ENCODE measurements around the gene CADM3. TPM values are rescaled to one million over a fixed set of nuclear protein-coding genes. Genes with fewer than 3 reads are reported as not detected.

CADM3 gene
- total RNA-seq, 1 experiment from 2014 or later = not detected

GRCh38 chr1:159142391-159142663 lies 29.1 kb upstream of the CADM3 start:
- no peak overlapping the region for H3K27ac Mint-ChIP-seq (ENCODE audit: unreplicated experiment)
- Histone ChIP-seq H3K4me1 (no peaks in the 10 kb centered on the region), H3K36me3 (ENCODE audit: control insufficient read depth, insufficient read depth, low read length) (no peaks in the 10 kb centered on the region), H3K9me3 (no peaks in the 10 kb centered on the region), H3K27me3 (replicated peaks; ENCODE audit: control insufficient read depth, insufficient read depth, low read length) (no peaks in the 10 kb centered on the region; the same call in 1 of the 2 replicates), H3K4me3 (ENCODE audit: low read depth, low read length) (no peak overlapping the region)
- no peak for TF ChIP-seq CTCF (IDR thresholded peaks at IDR 0.05; ENCODE audit: insufficient read depth in 1 of 2, low read depth in 1 of 2, low read length in 1 of 2, severe bottlenecking in 1 of 2, unreplicated experiment in 1 of 2)
- no peak overlapping the region for H3K4me3 Mint-ChIP-seq (ENCODE audit: unreplicated experiment)
- POLR2A ChIA-PET = no interaction called here
- H3K27me3 Mint-ChIP-seq (ENCODE audit: insufficient read depth, unreplicated experiment) = peaks cover 9% of the 10 kb centered on the region
- intact Hi-C loops (cut with micrococcal nuclease; ENCODE audit: unreplicated experiment) = no loop called here
- CTCF ChIA-PET = interaction anchor here (0.6 kb wide), 1 partner anchor 56 kb away, joined by 3 read pairs; no protein-coding TSS in a partner anchor
- DNase-seq = no peak
- no peaks in the 10 kb centered on the region for H3K36me3 Mint-ChIP-seq (ENCODE audit: insufficient read depth, unreplicated experiment)
- BruUV-seq (replicated peaks) = no TSS peak
- H3K4me1 Mint-ChIP-seq (ENCODE audit: low read depth, unreplicated experiment) = no peaks in the 10 kb centered on the region
- no peaks in the 10 kb centered on the region for H3K9me3 Mint-ChIP-seq (ENCODE audit: unreplicated experiment)

GRCh38 chr1:159142726-159143510 lies 28.5 kb upstream of the CADM3 start:
- H3K4me3 ChIP-seq (ENCODE audit: low read depth, low read length) = no peak overlapping the region
- no peak overlapping the region for H3K27ac Mint-ChIP-seq (ENCODE audit: unreplicated experiment)
- no peaks in the 10 kb centered on the region for H3K9me3 Mint-ChIP-seq (ENCODE audit: unreplicated experiment)
- intact Hi-C loops (cut with micrococcal nuclease; ENCODE audit: unreplicated experiment) = no loop called here
- H3K4me1 ChIP-seq = no peaks in the 10 kb centered on the region
- DNase-seq = no peak
- H3K4me1 Mint-ChIP-seq (ENCODE audit: low read depth, unreplicated experiment) = no peaks in the 10 kb centered on the region
- no peaks in the 10 kb centered on the region for H3K36me3 Mint-ChIP-seq (ENCODE audit: insufficient read depth, unreplicated experiment)
- no peak overlapping the region for H3K4me3 Mint-ChIP-seq (ENCODE audit: unreplicated experiment)
- H3K27me3 Mint-ChIP-seq (ENCODE audit: insufficient read depth, unreplicated experiment) = peaks cover 9% of the 10 kb centered on the region
- no peaks in the 10 kb centered on the region for H3K36me3 ChIP-seq (ENCODE audit: control insufficient read depth, insufficient read depth, low read length)
- H3K27me3 ChIP-seq (replicated peaks; ENCODE audit: control insufficient read depth, insufficient read depth, low read length) = no peaks in the 10 kb centered on the region; the same call in 1 of the 2 replicates
- BruUV-seq (replicated peaks) = no TSS peak
- no peaks in the 10 kb centered on the region for H3K9me3 ChIP-seq
- TF ChIP-seq CTCF (IDR thresholded peaks at IDR 0.05; ENCODE audit: insufficient read depth in 1 of 2, low read depth in 1 of 2, low read length in 1 of 2, severe bottlenecking in 1 of 2, unreplicated experiment in 1 of 2) = no peak
- ChIA-PET POLR2A (no interaction called here), CTCF (interaction anchor here (0.6 kb wide), 1 partner anchor 55 kb away, joined by 3 read pairs; no protein-coding TSS in a partner anchor)

- H3K36me3 Mint-ChIP-seq (ENCODE audit: insufficient read depth, unreplicated experiment) = no peaks in the 10 kb centered on the region
- H3K9me3 ChIP-seq = no peaks in the 10 kb centered on the region
- no TSS peak for BruUV-seq (replicated peaks)
- H3K27ac Mint-ChIP-seq (ENCODE audit: unreplicated experiment) = no peak overlapping the region
- H3K36me3 ChIP-seq (ENCODE audit: control insufficient read depth, insufficient read depth, low read length) = no peaks in the 10 kb centered on the region
- H3K27me3 Mint-ChIP-seq (ENCODE audit: insufficient read depth, unreplicated experiment) = peaks cover 6% of the 10 kb centered on the region
- H3K4me1 ChIP-seq = no peaks in the 10 kb centered on the region
- no peaks in the 10 kb centered on the region for H3K4me1 Mint-ChIP-seq (ENCODE audit: low read depth, unreplicated experiment)
- no peak for TF ChIP-seq CTCF (IDR thresholded peaks at IDR 0.05; ENCODE audit: insufficient read depth in 1 of 2, low read depth in 1 of 2, low read length in 1 of 2, severe bottlenecking in 1 of 2, unreplicated experiment in 1 of 2)
- intact Hi-C loops (cut with micrococcal nuclease; ENCODE audit: unreplicated experiment) = no loop called here
- no peaks in the 10 kb centered on the region for H3K9me3 Mint-ChIP-seq (ENCODE audit: unreplicated experiment)
- no peak for DNase-seq
- no peak overlapping the region for H3K4me3 Mint-ChIP-seq (ENCODE audit: unreplicated experiment)
- CTCF ChIA-PET = no interaction called here
- H3K27me3 ChIP-seq (replicated peaks; ENCODE audit: control insufficient read depth, insufficient read depth, low read length) = no peaks in the 10 kb centered on the region; the same call in 1 of the 2 replicates
- no peak overlapping the region for H3K4me3 ChIP-seq (ENCODE audit: low read depth, low read length)
- POLR2A ChIA-PET = no interaction called here
Measured at GRCh38 chr1:159144571-159144970, 26.8 kb upstream of the CADM3 start.
